ENCODE results near the gene ZMYM2. TPM values are rescaled to one million over a fixed set of nuclear protein-coding genes. Genes with fewer than 3 reads are reported as not detected.

ZMYM2 gene
- total and polyA plus RNA-seq, 10 of the 15 experiments (the other 5 are each of a cell fraction or from before 2014, with no cell fraction given) = 9.5 to 60.4 (median 34.6) TPM

- FAIRE-seq (no peak), DNase-seq (ENCODE audit: low read depth, low spot score) (no peak), ATAC-seq (no peak)
- H4K20me1 ChIP-seq (ENCODE audit: control insufficient read depth, insufficient read depth) = no peaks in the 10 kb centered on the region
- TF ChIP-seq E2F8 (IDR thresholded peaks at IDR 0.05; ENCODE audit: low read depth, partially characterized antibody) = no peak
- TF ChIP-seq SREBF1 (IDR thresholded peaks at IDR 0.05; ENCODE audit: low read length) = no peak
- no peak for TF ChIP-seq POLR2A (IDR thresholded peaks at IDR 0.05; ENCODE audit: low read depth, low read length)
- no peak for TF ChIP-seq ETV6 (conservative IDR thresholded peaks at IDR 0.05 in 1 of 2, IDR thresholded peaks at IDR 0.05 in 1 of 2; ENCODE audit: borderline replicate concordance in 1 of 2, low read depth in 1 of 2)
- no peak for TF ChIP-seq ZSCAN29 (IDR thresholded peaks at IDR 0.05)
- no peak for TF ChIP-seq SP1 (IDR thresholded peaks at IDR 0.05; ENCODE audit: low read depth, low read length)
- no peak for TF ChIP-seq NRF1 (conservative IDR thresholded peaks at IDR 0.05; ENCODE audit: low read depth, low read length)
- TF ChIP-seq BCLAF1 (IDR thresholded peaks at IDR 0.05) = no peak
- no peak for TF ChIP-seq HDAC2 (IDR thresholded peaks at IDR 0.05)
- in situ Hi-C loops (cut with MboI) (no loop called here), intact Hi-C loops (cut with micrococcal nuclease; ENCODE audit: unreplicated experiment) (no loop called here)
- no peaks in the 10 kb centered on the region for H3K79me2 ChIP-seq (ENCODE audit: control insufficient read depth, insufficient read depth, low read length)
- CTCF ChIA-PET = no interaction called here
- H2AFZ ChIP-seq (ENCODE audit: control insufficient read depth, low read depth, low read length) = no peak overlapping the region
- POLR2A ChIA-PET = no interaction called here
- H3K9me3 ChIP-seq (replicated peaks; ENCODE audit: control insufficient read depth, insufficient read depth, low read length) = no peaks in the 10 kb centered on the region
- no peak overlapping the region for H3K9ac ChIP-seq (ENCODE audit: control insufficient read depth, insufficient read depth, low read length)
- H3K4me1 ChIP-seq (ENCODE audit: control insufficient read depth, insufficient read depth, low read length) = no peaks in the 10 kb centered on the region
- WGBS (ENCODE audit: insufficient coverage, insufficient replicate concordance, low lambda C conversion rate, missing lambda C conversion rate) = 10% methylated on average over 4 of the region's 4 CpGs
- no peak overlapping the region for H3K27ac ChIP-seq (ENCODE audit: control insufficient read depth, insufficient read depth)
- H3K4me3 ChIP-seq = no peak overlapping the region
- H3K27me3 ChIP-seq (replicated peaks in 1 of 2; ENCODE audit: control insufficient read depth in 2 of 2, insufficient read depth in 2 of 2, low read length in 1 of 2) = no peaks in the 10 kb centered on the region
- SMC1A ChIA-PET (ENCODE audit: uncharacterized antibody, unreplicated experiment) = interaction anchor here (0.5 to 1.5 kb wide), 3 partner anchors 40 to 1101 kb away, joined by 3 to 4 read pairs (median 3); no protein-coding TSS in a partner anchor
- H3K36me3 ChIP-seq (ENCODE audit: control insufficient read depth in 2 of 2, insufficient read depth in 2 of 2, low read length in 1 of 2) = no peaks in the 10 kb centered on the region
- RAD21 ChIA-PET (ENCODE audit: unreplicated experiment) = interaction anchor here (0.8 kb wide), 1 partner anchor 9 kb away, joined by 3 read pairs; no protein-coding TSS in a partner anchor
- H3K4me2 ChIP-seq (ENCODE audit: control insufficient read depth, insufficient read depth) = no peak overlapping the region
- no TSS peak for BruUV-seq (replicated peaks)
Measured at GRCh38 chr13:20106742-20107141, 148.2 kb downstream of the ZMYM2 start.
